ENCODE data around the gene CBY3. TPM values are rescaled to one million over a fixed set of nuclear protein-coding genes. Genes with fewer than 3 reads are reported as not detected.
"Not testable (repeated sequence)": the region's sequence is repeated elsewhere in the genome, so short reads cannot be mapped to it uniquely, and the experiment has no call there.

CBY3 gene
- total and polyA plus RNA-seq, 4 donors: 2.3 to 2.6 TPM; not detected in 2

DNA sequence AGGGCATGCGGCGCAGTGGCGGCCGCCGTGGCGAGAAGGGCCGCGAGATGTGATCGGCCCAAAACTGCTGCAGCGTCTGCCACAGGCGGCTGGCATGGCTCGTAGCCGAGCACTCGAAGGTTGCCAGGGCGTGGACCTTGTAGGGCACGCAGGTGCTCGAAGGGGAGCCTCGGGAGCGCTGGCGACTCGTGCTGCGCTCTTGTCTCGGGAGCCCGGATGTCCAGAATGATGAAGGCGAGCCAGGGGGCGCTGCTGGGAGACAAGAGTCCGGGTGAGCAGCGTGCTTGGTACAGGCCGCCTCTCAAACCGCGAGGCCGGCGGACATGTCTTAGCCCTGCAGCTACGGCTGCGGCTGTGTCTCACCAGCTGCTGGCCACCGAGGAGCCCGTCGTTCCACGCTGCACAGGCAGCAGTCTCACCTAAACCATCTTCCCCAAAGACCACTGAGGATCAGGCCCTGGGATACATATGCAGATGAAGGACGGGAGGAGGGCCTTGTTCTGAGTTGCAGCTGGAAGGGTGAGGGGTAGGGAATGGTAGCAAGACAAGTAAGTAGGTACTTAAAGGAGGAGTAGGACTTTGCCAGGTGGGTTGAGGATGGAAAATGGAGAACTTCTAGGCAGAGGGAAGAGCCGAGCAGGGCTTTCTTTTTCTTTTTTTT is 1.7 kb downstream of the CBY3 start:
- Histone ChIP-seq H3K36me3 (ENCODE audit: control insufficient read depth, insufficient read depth, low read length) (peaks cover 5% of the 10 kb centered on the region), H3K4me3 (ENCODE audit: low read depth, low read length) (peak overlapping the region; percentile 99), H3K27ac (ENCODE audit: low read depth, low read length) (peak overlapping the region; percentile 93), H3K4me1 (ENCODE audit: control insufficient read depth, insufficient read depth, low read length) (peaks cover 29% of the 10 kb centered on the region), H3K9me3 (ENCODE audit: control insufficient read depth, insufficient read depth, low read length) (no peaks in the 10 kb centered on the region), H3K27me3 (ENCODE audit: control insufficient read depth, insufficient read depth, low read length) (no peaks in the 10 kb centered on the region)
- peak in 5 of 6 donors; percentile 39 to 91 (median 64) for DNase-seq (ENCODE audit: low read depth in 4 of 6, low spot score in 6 of 6)
- 12% methylated on average over 37 of the region's 41 CpGs for WGBS (ENCODE audit: insufficient coverage)

DNA sequence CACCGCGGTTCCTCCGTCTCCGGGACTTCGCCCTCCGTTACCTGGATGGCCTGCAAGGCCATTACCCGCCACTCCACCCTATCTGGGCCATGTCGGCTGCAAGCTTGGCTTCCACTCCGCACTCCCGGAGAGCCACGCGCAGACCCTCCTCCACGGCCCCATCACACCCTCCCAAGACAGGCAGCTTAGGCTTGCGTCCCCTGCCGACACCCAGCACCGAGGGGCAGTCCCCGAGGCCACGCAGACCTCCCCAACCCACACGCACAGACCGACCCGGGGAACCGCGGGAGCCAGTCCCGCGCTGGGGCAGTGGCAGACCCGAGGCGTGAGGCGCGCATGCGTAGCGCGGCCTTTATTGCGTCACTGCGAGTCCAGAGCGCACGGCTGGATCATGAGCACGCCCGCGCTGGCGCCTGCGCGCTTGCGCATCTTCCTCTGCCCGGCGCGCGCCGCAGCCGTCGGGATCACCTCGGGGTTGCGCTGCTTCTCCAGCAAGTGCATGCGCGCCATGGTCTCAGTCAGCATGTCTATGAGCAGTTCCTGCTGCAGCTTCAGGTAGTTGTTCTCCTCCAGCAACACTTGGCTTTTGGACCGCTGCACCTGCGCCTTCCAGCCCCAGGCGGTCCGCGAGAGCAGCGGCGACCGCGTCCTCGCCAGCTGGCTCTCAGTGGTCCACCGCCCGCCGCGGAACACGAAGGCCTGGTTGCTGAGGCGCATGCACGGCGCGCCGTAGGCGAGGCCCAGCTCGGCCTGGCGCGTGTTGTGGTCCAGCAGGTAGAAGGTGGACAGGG is 2.4 kb downstream of the CBY3 start:
- Histone ChIP-seq H3K9me3 (ENCODE audit: control insufficient read depth, insufficient read depth, low read length) (no peaks in the 10 kb centered on the region), H3K4me1 (ENCODE audit: control insufficient read depth, insufficient read depth, low read length) (peaks cover 29% of the 10 kb centered on the region), H3K27me3 (ENCODE audit: control insufficient read depth, insufficient read depth, low read length) (no peaks in the 10 kb centered on the region), H3K27ac (ENCODE audit: low read depth, low read length) (peak overlapping the region; percentile 93), H3K4me3 (ENCODE audit: low read depth, low read length) (peak overlapping the region; percentile 99), H3K36me3 (ENCODE audit: control insufficient read depth, insufficient read depth, low read length) (peaks cover 5% of the 10 kb centered on the region)
- peak; percentile 92 to 99 (median 95) for DNase-seq (ENCODE audit: low read depth in 4 of 6, low spot score in 6 of 6)
- under 1% methylated on average over 78 of the region's 78 CpGs for WGBS (ENCODE audit: insufficient coverage)

DNA sequence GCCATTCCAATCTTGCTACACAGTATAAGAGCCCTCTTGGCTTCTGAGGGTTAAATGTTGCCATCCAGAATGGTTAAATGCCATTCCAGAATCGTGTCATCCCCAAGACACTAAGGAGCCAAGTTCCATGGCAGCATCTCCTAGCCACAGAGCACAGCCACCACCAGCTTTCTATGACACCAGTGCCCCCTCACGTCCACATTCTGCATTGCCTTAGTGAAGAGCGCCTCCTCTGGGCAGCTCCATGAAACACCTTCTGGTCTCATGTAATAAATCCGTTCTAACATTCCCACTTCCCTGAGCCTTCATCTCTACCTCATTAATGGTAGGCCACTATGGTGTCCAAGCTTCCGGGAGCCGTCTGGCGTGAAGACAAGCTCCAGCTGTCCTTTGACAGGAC is 12.4 kb downstream of the CBY3 start:
- 28% methylated on average over 7 of the region's 7 CpGs for WGBS (ENCODE audit: insufficient coverage)
- Histone ChIP-seq H3K27ac (ENCODE audit: low read depth, low read length) (no peak overlapping the region), H3K9me3 (ENCODE audit: control insufficient read depth, insufficient read depth, low read length) (no peaks in the 10 kb centered on the region), H3K4me3 (ENCODE audit: low read depth, low read length) (no peak overlapping the region), H3K27me3 (ENCODE audit: control insufficient read depth, insufficient read depth, low read length) (no peaks in the 10 kb centered on the region), H3K4me1 (ENCODE audit: control insufficient read depth, insufficient read depth, low read length) (no peaks in the 10 kb centered on the region), H3K36me3 (ENCODE audit: control insufficient read depth, insufficient read depth, low read length) (peaks cover 40% of the 10 kb centered on the region)
- DNase-seq (ENCODE audit: low read depth in 4 of 6, low spot score in 6 of 6): peak in 2 of 6 donors; percentile 51 to 53

DNA sequence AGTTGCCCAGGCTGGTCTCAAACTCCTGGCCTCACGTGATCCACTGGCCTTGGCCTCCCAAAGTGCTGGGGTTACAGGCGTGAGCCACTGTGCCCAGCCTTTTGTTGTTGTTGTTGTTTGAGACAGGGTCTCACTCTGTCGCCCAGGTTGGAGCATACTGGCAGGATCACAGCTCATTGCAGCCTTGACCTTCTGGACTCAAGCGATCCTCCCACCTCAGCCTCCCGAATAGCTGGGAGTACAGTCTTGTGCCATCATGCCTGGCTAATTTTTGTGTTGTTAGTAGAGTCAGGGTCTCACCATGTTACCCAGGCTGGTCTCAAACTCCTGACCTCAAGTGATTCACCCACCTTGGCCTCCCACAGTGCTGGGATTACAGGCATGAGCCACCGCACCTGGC is 19.2 kb downstream of the CBY3 start:
- peaks cover 37% of the 10 kb centered on the region for H3K36me3 ChIP-seq (ENCODE audit: control insufficient read depth, insufficient read depth, low read length)
- DNase-seq (ENCODE audit: low read depth in 4 of 6, low spot score in 6 of 6); H3K27ac ChIP-seq (ENCODE audit: low read depth, low read length); H3K9me3 ChIP-seq (ENCODE audit: control insufficient read depth, insufficient read depth, low read length); H3K4me1 ChIP-seq (ENCODE audit: control insufficient read depth, insufficient read depth, low read length); H3K27me3 ChIP-seq (ENCODE audit: control insufficient read depth, insufficient read depth, low read length); H3K4me3 ChIP-seq (ENCODE audit: low read depth, low read length): not testable (repeated sequence)
- 96% methylated on average over 4 of the region's 6 CpGs for WGBS (ENCODE audit: insufficient coverage)

DNA sequence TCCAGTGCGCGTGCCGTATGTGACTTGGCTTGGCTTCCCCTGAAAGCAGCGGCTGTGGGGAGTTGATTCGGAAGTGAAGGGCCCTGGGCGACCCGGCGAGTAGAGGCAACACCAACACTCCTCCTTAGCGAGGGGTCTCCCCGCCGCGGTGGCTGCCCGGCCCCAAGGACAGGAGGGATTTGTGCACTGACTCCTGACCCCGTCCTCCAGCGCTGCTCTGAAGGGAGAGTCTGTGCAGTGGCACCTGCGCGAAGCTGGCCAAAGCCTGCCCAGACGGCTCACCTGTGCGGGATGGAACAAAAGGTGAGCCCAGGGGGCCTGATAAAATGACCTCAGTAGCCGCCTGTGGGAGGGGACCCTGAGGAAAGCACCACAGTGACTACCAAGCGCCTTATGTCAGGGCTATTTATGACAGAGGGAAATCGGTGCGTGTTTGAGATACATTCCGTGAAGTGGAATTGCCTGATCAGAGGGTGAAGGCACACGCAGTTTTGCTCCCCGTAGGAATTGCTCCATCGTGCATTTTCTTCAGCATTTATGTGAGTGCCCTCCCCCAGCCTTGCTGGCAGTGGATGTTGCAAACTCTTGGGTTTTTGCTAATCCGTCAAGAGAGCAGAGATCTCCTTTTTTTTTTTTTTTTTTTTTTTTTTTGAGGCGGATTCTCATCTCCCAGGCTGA is 22.5 kb downstream of the CBY3 start:
- H3K9me3 ChIP-seq (ENCODE audit: control insufficient read depth, insufficient read depth, low read length); H3K36me3 ChIP-seq (ENCODE audit: control insufficient read depth, insufficient read depth, low read length); H3K27ac ChIP-seq (ENCODE audit: low read depth, low read length); H3K4me1 ChIP-seq (ENCODE audit: control insufficient read depth, insufficient read depth, low read length); H3K27me3 ChIP-seq (ENCODE audit: control insufficient read depth, insufficient read depth, low read length): not testable (repeated sequence)
- H3K4me3 ChIP-seq (ENCODE audit: low read depth, low read length): peak overlapping the region; percentile 34
- WGBS (ENCODE audit: insufficient coverage): 13% methylated on average over 8 of the region's 29 CpGs
- DNase-seq (ENCODE audit: low read depth in 4 of 6, low spot score in 6 of 6): peak in 3 of 6 donors; percentile 9 to 59 (median 52)

DNA sequence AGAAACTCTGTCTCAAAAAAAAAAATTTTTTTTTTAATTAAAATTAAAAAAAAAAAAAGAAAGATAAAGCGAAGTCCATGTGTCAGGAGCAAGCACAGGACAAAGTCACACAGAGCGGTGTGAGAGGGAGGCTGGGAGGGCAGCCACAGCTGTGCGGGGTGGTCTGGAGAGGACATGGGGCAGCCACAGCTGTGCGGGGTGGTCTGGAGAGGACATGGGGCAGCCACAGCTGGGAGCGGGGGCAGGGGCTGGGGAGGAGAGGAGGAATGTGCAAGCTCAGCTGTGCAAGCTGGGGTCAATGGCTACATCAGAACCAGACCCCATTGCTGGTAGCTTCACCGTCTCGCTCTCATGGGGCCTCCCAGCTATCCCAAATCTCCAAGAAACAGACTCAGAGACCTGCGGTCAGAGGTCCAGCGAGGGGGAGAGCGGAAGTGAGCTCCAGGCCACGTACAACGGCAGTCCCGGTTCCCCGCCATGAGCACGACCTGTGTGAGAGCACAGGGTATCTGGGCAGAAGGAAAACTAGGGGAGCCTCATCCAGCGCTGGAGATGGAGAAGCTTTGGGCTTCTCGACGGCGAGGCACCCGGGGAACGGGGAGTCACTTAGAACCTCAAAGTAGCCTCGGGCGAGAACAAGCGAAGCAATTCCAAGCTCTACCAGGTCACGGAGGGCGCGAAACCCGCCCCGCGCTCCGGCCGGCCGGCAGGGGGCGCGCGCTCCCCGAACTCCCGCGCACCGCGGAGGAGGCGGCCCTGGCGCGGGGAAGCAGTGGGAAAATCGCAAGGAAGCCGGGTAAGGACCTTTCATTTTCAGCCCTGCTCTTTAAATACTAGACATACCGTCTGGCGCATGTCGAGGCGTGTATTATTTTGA is 23.3 kb downstream of the CBY3 start:
- not testable (repeated sequence) for DNase-seq (ENCODE audit: low read depth in 4 of 6, low spot score in 6 of 6); H3K4me3 ChIP-seq (ENCODE audit: low read depth, low read length); H3K9me3 ChIP-seq (ENCODE audit: control insufficient read depth, insufficient read depth, low read length); H3K27me3 ChIP-seq (ENCODE audit: control insufficient read depth, insufficient read depth, low read length); H3K27ac ChIP-seq (ENCODE audit: low read depth, low read length); H3K4me1 ChIP-seq (ENCODE audit: control insufficient read depth, insufficient read depth, low read length); H3K36me3 ChIP-seq (ENCODE audit: control insufficient read depth, insufficient read depth, low read length)
- WGBS (ENCODE audit: insufficient coverage): no CpG with 5 or more reads among the region's 50 CpGs

DNA sequence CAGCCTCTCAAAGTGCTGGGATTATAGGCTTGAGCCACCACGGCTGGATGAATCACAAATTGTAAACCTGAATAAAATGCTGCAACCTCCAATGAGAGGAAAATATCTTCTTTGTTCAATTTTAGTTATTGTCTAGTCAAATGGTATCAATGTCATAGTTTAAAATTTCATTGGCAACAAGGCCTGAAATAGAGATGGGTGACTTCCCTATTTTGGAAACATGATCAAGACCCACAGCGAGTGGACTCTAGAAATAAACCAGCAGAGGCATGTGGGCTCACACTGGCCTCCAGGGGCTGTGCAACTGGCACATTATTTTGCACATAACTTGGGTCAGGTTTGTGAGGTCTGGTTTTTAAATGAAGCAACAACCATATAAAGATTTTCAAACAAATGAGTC is 27.7 kb downstream of the CBY3 start:
- H3K4me3 ChIP-seq (ENCODE audit: low read depth, low read length); H3K4me1 ChIP-seq (ENCODE audit: control insufficient read depth, insufficient read depth, low read length); H3K36me3 ChIP-seq (ENCODE audit: control insufficient read depth, insufficient read depth, low read length); H3K27ac ChIP-seq (ENCODE audit: low read depth, low read length); H3K9me3 ChIP-seq (ENCODE audit: control insufficient read depth, insufficient read depth, low read length); DNase-seq (ENCODE audit: low read depth in 4 of 6, low spot score in 6 of 6); H3K27me3 ChIP-seq (ENCODE audit: control insufficient read depth, insufficient read depth, low read length): not testable (repeated sequence)
- WGBS (ENCODE audit: insufficient coverage): no CpG with 5 or more reads among the region's 2 CpGs

DNA sequence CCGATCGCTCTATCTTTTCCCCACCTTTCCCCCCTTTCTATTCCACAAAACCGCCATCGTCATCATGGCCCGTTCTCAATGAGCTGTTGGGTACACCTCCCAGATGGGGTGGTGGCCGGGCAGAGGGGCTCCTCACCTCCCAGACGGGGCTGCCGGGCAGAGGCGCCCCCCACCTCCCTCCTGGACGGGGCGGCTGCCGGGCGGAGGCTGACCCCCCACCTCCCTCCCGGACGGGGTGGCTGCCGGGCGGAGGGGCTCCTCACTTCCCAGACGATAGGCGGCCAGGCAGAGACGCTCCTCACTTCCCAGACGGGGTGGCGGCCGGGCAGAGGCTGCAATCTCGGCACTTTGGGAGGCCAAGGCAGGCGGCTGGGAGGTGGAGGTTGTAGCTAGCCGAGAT is 30.6 kb downstream of the CBY3 start:
- H3K27me3 ChIP-seq (ENCODE audit: control insufficient read depth, insufficient read depth, low read length); DNase-seq (ENCODE audit: low read depth in 4 of 6, low spot score in 6 of 6); H3K36me3 ChIP-seq (ENCODE audit: control insufficient read depth, insufficient read depth, low read length); H3K27ac ChIP-seq (ENCODE audit: low read depth, low read length); H3K9me3 ChIP-seq (ENCODE audit: control insufficient read depth, insufficient read depth, low read length); H3K4me1 ChIP-seq (ENCODE audit: control insufficient read depth, insufficient read depth, low read length); H3K4me3 ChIP-seq (ENCODE audit: low read depth, low read length): not testable (repeated sequence)
- WGBS (ENCODE audit: insufficient coverage): 97% methylated on average over 5 of the region's 26 CpGs

DNA sequence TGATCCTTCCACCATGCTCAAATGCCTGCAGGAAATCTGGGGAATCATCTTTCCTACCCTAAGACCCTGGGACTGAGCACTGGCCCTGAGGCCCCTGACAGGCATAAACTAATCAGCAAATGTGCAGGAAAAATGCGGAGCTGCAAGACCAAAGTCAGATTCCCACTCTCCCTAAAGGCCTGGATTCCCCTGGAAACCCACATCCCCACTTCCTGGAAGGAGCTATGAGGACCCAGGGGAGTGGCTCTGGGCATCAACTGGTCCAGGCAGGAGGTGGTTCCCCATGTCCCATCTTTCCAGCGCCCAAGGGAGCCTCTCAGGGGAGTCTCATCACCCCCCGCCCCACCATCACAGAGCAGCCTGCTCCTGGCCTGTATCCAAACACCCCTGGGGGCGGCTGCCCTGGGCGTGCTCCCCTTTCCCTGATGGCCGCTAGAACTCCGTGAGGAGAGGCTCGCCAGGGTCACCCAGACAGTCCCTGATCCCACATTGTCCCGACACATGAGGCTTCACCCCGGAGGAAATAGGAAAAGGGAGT is 31.6 kb downstream of the CBY3 start:
- not testable (repeated sequence) for DNase-seq (ENCODE audit: low read depth in 4 of 6, low spot score in 6 of 6); H3K36me3 ChIP-seq (ENCODE audit: control insufficient read depth, insufficient read depth, low read length); H3K9me3 ChIP-seq (ENCODE audit: control insufficient read depth, insufficient read depth, low read length); H3K4me3 ChIP-seq (ENCODE audit: low read depth, low read length); H3K27ac ChIP-seq (ENCODE audit: low read depth, low read length); H3K27me3 ChIP-seq (ENCODE audit: control insufficient read depth, insufficient read depth, low read length); H3K4me1 ChIP-seq (ENCODE audit: control insufficient read depth, insufficient read depth, low read length)
- WGBS (ENCODE audit: insufficient coverage): 66% methylated on average over 4 of the region's 10 CpGs

Data from spinal cord (tissue), 10 donors.